ENCODE measurements around the gene PARD3B.

Gene PARD3B

DNA sequence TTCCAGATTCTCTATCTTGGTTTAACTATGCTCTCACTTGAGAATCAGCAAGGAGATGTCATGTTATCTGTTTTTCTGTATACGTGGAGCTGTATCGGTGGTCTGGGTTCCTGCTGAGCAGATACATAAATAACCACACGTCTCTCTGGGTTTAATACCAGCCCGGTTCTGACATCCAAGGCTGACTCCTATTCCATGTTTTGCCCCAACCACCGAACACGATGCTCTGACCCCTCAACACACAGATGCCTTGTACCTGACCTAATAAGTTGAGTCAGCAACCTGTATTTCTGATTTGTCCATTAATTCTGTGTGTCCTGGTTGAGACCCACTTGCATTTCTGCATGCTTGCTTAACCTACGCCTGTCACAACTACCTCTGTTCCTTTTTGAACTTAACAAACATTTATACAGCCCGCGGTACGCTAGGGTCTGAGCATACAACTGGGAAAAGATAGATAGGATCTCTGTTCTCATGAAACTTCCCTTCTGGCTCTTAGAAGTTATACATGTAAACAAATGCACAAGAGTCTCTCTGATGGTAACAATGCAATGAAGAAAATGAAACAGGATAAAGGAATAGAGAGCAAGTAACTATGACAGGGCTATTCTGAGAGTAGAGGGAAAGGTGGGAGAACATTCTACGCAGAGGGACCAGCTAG lies 480.4 kb downstream of the PARD3B start:
- no peak for DNase-seq

DNA sequence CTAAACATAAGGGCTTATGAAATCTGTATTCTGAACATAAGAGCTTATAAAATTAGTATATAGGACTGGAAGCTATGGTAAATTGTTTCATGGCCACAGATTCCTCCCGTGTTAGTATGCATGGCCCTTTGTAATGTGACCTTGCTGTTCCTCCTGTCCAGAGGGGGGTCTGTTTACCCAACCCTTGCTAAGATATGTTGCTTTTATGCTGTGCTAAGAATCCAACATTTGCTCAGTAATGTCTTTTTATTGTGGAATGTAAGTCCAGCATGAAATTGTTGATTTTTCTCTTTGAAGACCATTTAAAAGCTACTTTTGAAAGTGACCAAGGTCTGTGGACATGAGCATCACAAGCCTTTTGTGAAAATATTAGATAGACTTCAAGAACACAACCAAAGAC lies 485.4 kb downstream of the PARD3B start:
- no peak for DNase-seq

DNA sequence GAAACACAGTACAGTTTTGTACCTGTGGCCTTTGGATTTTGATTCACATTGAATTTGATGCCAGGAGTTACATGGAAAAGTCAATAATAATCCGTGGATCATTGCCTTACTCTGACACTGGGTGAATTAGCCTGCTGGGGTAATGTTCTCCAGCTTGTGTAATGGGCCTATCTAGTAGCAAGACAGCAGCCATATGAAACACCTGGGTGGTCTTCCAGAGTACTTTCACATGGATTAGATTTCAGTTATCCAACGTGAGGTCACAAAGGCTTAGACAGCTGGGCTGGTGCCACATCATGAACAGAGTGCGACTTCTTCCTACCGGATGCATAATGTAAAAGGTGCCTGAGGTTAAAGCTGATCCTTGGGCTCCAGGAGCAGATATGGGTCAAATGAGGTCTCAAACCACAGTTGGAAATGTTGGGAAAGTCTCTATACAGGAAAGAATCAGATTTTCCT lies 486.8 kb downstream of the PARD3B start:
- DNase-seq = no peak

DNA sequence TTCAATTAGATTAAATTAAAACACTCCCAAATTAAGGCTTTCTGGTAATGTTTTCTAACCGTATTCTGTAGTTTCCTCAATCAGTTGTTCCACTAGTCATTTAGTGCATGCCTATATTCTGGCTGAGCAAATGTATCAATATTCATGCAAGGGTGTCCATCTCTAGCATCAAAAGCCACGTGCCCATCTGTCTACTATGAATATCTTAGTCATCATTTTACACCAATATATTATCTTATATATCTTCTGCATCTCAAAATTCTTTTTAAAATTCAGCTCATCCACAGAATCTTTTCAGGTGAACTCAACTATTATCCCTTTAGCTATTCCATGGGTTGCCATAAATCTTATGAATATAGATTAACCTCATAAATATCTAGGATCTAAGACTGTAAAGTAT lies 488.2 kb downstream of the PARD3B start:
- no peak for DNase-seq

DNA sequence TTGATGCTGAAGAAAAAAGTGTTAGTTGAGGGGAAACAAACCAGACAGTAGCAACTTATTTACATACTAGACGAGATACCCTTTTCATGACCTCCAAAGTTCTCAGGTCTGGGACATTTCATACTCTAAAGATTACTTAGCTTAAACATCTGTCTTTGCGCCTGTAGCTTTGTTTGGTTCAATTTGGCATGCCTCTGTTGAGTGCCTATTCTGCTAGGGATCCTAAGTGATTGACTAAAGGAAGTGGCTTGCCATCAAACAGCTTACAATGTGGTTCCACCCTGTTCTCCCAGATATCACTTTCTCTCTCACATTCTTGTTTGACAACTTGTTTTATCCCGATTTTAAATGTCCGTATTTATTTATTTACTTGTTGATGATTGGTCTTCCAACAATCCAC lies 488.8 kb downstream of the PARD3B start:
- no peak for DNase-seq

DNA sequence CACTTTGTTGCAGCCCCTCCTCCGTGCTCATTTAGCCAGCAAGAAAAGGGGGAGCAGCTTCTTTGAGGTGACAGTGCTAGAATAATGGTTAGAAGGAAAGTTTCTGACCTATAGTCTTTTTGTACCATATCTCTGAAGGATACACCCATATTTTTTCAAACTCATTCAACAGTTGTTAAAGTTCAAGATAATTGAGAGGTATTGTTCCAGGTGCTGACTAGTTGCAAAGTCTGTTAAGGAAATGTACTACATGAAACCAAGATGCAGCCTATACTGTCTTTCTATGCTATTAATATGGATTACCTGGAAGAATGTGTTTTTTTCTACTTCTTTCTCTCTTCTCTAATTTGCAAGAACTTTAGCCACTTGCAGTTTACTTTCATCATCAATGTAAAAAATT lies 495.0 kb downstream of the PARD3B start:
- no peak for DNase-seq

DNA sequence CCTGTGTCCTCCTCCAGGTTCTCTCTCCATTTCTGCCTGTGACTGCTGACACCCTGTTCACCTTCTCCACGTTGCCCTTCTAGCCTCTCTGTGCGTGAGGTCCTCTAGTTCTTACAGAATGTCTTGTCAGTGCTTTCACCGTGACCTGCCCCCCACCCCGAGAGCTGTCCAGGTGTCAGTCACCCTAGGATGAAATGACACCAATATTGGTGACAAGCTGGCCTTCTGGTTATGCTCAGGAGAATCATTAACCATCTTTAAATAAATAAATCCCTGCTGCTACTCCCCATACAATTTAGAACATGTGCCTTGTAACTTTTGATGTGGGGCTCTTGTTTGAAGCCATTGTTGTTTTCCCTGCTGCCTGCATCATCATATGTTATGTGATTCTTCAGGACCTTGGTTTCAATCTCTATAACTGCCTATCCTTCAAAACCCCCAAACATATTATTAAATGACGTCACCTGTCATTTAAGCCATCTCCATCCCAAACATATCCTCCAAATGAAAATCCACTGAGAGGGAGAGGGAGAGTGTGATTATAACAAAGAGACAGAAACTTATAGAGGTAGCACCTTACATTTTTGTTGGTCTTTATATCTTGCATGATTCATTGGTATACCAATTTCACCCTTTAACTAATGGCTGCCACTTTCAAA lies 496.3 kb downstream of the PARD3B start:
- DNase-seq = no peak

DNA sequence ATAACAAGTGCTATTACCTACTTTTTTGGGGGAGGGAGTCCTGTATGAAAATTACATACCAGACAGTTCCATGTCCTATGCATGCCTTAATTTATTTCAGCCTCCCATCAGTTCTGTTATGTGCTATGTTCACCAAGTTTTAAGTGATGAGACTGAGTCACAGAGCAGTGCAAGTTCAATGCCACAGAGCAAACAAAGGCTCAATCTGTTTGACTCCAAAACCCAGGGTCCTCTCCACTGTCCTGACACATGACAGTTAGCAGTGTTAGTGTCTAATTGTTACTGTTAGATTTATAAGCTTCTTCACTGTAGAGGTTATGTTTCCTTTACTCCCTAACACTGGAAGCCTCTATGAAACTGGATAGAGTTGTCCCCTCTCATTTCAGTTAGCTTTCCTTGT lies 498.0 kb downstream of the PARD3B start:
- no peak for DNase-seq

DNA sequence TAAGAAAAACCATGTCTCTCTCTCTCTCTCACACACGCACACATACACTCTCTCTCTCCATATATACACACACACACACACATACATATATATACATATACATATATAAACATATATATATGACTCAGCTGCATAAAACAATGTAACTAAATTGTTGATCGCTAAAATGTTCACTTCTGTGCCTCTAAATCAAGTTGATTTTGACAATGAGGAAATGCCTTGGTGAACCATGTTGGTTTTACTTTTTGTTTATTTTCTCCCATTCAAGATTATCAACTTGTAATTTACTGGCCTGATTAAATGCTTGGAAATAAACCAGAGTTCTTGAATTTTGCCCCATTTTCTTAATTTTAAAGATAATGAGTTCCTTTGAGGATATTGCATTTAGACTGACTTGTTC lies 500.4 kb downstream of the PARD3B start:
- no peak for DNase-seq

DNA sequence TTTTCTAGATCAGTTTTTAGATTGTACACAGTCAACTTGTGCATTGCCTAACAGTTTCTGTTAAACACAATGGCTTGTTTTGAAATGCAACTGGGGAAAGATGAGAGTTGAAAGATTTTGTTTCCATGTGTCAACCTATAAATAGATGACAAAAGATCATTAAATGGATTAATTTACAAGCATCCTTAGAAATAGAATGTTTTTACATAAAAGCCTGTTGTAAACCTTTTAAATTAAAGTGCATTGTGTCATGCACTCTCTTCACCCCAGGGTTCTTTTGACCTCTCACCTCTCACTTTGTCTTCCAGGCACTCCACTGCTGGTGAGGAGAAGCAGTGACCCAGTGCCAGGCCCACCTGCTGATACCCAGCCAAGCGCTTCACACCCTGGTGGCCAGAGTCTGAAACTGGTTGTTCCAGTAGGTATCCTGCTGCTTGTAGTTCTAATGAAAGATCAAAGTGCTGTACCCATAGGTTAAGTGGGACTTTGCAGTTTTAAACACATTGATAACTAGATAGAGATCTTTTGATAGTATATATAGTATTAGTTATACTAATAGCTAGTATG lies 502.1 kb downstream of the PARD3B start:
- no peak for DNase-seq

DNA sequence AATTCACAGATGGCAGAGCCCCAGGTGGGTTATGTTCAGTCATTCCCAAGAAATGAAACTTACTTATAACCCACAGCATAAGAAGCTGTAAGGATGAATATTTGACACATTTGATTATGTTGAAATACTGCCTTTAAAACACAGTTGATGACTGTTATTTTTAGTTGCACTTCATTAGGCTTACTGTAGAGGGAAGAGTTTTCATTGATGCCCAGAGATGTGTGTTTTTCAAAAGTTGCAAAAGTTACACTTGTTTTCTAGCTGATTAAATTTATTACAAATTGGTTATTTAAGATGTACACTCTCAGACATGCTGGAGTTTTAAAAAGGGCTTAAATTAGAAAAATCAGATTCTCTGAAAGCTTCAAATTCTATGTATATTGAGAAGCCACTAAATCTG lies 506.1 kb downstream of the PARD3B start:
- DNase-seq = no peak

DNA sequence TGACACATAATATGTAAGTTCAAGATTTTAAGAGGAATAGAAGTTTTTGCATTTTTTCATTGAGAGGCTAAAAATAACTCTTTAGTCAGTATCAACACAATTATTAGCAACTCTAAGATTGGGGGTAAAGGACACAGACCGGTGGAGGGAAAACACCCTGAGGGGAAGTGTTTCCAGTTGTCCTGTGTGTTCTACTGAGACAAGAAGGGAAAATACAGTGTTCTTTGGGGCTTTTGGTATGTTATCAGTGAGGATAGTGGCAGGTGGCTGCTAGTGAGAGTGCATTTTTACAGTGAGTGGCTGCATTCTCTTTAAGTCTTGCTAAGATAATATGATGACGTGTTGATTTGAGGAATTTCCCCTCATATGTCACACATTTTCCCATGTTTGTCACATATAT lies 507.5 kb downstream of the PARD3B start:
- DNase-seq = no peak

DNA sequence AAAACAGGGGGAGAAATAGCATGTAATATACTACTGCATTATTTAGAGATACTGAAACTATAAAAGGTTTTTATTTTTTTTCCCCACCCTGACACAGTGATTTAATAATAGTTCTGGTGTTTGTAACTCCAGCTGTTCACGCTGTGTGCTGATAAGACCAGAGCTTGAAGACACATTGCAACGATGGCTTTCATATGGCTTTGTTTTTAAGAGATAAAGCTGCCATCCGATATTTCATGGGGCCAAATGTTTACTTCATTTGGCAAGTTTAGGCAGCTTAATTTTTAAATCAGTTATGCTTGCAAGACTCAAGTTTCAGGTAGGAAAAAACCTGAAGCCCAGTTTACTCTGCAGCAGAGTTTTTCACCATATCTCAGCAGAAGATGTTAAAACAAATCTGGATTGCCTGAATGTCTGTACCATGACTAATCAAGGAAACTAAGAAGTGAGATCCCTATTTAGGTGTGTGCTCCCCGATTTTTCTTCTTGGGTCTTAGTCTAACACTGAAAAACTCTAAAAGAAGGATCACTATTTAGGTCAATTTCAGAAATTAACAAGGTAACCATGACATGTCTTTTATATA lies 508.6 kb downstream of the PARD3B start:
- DNase-seq = no peak

DNA sequence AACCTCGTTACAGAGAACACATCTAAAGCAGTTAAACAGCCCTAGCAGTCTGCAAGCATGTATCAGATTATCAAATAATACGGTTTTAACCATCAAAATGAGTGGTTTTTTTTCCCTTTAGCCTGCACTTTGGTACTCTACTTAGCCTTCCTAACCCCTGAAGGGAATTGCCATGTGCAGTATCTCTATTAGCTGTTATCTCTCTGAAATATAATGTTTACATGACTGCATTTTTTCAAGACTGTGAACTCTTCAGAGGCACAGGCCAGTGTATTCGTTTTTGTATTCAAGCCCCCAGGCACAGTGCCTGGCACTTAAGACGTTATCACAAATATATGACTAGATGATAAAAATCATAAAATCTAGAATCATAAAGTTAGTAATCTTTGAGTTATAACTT lies 509.5 kb downstream of the PARD3B start:
- no peak for DNase-seq

DNA sequence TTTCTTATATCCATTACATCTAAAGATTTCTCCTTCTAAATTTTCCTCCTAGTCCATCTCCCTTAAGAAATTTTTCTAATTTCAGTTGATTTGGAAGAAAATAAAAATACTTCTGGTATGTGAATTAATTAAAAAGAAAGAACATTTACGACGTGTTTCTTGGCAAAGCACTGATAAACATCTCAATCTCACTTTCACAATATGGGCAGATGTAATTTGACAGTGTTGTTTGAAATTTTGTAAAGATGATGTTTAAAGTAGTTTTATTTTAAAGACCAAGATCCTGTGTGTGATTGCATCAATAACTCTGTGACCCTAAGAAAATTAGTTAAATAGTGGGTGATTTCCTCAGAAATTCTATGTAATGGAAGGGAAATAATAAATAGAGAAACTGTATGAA lies 510.0 kb downstream of the PARD3B start:
- no peak for DNase-seq

DNA sequence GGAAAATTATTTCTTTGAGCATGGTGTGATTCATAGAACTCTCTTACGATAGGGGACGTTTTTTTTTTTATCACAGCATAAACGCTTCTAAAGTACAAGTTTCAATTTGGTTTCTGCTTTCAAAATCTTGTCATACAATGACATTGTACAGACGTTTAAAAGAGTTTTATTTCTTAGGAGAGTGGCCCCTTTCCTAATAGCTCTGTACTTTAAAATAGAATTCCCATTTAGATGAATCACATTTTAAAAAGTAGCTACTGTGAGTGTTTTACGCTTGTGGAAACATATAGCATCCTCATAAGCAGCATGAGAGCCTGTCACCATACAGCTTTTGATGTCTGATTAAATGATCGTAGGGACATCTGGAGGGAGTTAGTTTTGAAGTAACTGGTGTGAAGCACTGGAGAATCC lies 510.9 kb downstream of the PARD3B start:
- DNase-seq = no peak

DNA sequence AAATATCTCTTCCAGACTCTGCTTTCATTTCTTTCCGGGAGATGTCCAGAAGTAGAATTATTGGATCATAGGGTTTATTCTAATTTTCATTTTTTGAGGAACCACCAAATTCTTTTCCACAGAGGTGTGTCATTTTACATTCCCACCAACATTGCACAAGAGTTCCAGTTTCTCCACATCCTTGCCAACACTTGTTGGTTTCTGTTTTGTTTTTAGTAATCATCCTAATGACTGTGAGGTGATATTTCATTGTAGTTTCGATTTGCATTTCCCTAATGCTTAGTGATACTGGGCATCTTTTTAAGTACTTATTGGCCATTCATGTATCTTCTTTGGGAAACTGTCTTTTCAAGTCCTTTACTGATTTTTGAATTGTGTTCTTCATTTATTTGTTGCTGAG lies 513.1 kb downstream of the PARD3B start:
- DNase-seq = no peak

DNA sequence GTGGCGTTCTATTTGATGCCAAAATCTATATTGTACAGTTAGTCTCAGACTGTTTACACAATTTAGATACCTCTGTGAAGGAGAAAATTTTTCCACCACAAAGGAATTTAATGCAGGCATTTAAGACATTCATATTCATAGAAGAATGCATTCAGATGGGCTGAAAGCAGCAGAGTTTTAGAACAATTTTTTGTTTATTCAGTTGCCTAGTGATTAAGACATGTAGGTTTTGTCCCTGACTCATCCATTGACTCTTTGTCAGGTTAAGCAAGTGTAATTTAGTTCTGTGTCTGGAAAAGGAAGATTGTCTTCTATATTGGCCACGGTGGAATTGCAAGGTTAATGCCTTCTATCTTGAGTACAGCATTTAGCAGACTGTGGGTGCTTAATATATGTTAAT lies 515.0 kb downstream of the PARD3B start:
- DNase-seq = no peak

DNA sequence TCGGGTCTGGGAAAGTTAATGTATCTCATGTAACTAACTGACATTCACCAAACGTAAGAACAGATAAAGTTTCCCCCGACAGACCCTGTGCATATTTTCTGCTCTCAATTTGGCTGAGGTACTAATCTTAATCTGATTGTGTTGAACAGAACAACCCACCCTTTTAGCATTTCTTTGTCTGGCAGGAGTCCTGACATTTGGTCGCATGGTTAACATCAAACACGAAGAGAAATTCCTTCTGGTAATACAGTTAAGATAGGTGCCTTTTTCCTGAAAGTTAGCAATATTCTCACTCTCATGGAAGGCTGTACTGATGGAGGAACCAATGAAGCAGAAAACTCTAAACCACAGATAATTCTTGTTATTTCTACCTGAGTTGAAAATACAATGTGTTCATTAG lies 520.8 kb downstream of the PARD3B start:
- no peak for DNase-seq

DNA sequence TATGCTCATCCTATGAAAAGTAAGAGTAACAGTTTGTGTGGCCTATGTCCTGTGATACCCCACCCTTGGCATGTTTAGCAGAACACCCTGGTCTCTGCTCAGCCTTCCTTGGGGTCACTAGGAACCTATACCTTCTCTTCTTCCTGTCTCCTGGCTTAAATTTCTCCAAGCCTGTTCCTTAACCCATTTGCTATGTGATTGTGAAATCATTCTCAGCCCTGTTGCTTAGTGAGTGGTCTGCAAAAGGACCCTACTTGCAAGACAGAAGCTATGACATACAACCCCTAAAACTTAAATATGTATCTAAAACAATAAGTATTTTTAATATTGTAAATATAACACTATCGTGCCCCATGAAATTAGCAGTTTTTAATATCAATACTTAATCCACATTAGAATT lies 524.7 kb downstream of the PARD3B start:
- DNase-seq = no peak

DNA sequence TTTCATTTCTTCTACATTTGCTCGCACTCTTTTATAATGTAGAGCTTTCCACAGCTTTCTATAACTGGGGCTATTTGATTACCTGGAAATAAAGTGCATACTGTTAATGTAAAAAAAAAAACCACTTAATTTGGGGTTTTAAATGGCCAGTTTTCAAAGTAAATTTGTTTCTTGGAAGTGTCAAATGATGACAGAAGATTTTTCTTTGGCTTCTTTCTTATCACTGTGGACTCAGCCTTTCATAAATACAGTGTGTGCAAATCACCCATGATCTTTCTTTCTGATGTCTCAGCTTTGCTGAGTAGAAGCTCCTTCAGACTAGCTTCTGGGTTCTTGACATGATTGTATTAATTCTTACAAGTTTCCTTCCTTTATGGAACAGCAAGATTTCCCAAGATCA lies 525.6 kb downstream of the PARD3B start:
- DNase-seq = no peak

DNA sequence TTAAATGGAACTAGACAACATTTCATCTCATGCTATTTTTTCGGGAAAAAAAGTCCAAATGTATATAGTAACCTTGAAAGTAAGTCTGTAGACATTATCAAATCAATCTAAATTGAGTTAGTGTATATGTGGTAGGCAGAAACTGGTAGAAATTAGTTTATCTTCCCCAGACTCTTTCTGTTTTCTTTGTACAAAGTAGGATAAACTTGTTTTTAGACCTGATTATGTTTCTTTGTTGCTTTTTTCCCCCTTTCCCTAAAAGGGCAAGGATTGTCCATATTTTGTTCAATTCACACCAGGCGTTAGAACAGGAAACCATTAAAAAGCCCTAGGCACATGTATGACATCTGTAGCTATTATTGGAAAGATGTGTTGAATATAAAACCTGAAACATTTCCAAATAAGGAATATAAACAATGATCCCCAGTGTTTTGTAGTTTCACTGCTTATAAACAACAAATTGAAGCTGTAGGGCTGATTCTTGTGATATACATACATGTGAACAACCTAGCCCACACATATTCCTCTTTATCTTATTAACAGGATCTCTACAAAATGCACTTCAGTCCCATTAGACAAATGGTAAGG lies 528.3 kb downstream of the PARD3B start:
- DNase-seq = no peak

DNA sequence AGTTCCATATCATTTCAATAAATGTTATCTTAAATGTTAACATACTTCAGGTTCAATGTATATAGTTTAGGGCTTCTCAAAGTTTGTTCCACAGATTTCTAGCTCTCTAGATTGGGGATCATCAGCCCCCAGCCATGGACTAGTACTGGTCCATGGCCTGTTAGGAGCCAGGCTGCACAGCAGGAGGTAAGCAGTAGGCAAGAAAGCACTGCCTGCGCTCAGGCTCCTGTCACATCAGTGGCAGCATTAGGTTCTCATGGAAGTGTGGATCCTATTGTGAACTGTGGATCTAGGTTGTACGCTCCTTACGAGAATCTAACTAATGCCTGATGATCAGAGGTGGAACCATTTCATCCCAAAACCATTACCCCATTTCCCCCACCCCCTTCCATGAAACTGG lies 531.1 kb downstream of the PARD3B start:
- DNase-seq = no peak

DNA sequence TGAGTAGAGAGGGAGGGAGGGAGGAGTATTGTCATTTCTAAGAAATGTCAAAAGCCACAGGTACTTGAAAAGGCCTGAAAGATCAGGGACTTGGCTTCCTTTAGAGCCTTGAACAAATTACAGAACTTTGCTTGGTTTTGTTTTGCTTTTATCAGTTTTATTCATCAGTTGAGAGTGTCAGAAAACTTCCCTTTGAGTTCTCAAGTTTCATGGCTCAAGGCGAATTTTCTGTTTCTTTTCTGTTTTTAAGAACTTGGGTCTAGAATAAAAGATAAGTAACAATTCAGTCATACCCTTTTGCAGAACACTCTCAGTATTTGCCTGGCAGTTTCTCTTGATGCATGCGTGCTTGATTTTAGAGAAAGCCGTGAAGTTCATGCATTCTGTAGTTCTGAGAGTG lies 531.9 kb downstream of the PARD3B start:
- DNase-seq = no peak

Data from KG1 (cell line).